Measurements from ENCODE around the gene LDAH. TPM values are rescaled to one million over a fixed set of nuclear protein-coding genes. Genes with fewer than 3 reads are reported as not detected.
"Not testable (repeated sequence)": the region's sequence is repeated elsewhere in the genome, so short reads cannot be mapped to it uniquely, and the experiment has no call there.

Gene LDAH
- total RNA-seq, 1 experiment from 2014 or later, result 30.7 TPM

DNA sequence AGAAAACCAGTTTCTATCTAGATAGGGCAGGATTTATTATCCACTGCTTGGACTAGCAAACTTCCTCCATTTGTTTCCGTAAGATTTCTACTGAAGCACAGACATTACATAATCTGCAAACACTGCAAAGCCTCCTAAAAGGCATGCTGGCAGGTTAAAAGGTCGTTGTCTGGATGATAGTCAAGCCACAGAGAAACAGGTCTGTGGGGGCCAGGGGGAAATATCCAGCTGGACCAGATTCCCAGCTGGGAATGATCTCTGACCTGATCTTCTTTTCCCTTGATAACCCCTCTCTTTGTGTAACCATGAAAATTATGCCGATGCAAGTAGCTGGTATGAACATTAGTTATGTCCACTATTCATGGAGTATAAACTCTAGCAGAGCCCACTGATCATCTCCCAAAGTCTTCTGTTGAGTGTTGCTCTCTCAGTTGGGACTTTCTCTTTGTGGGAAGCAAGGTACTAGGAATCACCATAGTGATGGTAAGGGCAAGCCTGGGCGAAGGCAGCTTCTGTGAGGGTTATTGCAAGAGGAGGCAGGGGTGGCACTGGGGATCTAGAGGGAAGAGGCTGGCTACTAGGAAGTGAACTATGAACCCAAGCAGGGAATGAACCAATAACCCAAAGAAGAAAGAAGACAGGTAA is 94.7 kb downstream of the LDAH start:
- in situ Hi-C loops (cut with HindIII; ENCODE audit: low sequenced_read_pairs), result no loop called here

DNA sequence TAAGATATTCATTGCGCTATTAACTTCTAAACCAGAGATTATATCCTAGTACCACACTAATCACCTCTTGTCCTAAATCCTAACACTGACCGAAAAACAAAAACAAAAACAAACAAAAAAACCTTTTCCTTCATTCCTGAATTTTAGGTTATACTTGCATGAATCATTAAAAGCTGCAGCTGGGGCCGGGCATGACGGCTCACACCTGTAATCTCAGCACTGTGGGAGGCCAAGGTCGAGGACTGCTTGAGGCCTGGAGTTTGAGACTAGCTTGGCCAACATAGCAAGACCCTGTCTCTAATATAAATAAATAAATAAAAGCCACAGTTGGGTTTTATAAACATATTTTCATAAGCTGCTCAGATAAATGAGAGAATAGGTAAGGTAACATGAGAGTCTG is 96.0 kb downstream of the LDAH start:
- DNase-seq (ENCODE audit: low spot score), result no peak
- in situ Hi-C loops (cut with HindIII; ENCODE audit: low sequenced_read_pairs), result no loop called here

More for the DNA sequence above, 94.7 kb downstream of the LDAH start:
- DNase-seq (ENCODE audit: low spot score), result no peak

DNA sequence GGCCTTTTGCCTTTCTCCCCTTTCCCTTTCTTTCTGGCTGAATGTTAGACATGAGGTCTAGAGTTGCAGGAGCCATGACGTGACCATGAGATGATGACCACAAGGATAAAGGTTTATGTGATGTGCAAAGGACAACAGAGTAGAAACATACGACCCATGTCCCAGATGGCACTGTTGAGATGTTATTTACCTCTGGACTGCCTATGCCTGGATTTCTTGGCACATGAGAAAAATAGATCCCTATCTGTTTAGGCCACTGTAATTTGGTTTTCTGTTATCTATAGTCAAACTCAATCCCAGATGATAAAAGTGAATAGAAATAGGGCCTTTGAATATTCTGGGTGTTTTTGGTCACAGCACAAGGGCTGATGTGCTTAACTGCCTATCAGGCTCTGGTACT is 97.1 kb downstream of the LDAH start:
- DNase-seq (ENCODE audit: low spot score), result no peak
- in situ Hi-C loops (cut with HindIII; ENCODE audit: low sequenced_read_pairs), result no loop called here

DNA sequence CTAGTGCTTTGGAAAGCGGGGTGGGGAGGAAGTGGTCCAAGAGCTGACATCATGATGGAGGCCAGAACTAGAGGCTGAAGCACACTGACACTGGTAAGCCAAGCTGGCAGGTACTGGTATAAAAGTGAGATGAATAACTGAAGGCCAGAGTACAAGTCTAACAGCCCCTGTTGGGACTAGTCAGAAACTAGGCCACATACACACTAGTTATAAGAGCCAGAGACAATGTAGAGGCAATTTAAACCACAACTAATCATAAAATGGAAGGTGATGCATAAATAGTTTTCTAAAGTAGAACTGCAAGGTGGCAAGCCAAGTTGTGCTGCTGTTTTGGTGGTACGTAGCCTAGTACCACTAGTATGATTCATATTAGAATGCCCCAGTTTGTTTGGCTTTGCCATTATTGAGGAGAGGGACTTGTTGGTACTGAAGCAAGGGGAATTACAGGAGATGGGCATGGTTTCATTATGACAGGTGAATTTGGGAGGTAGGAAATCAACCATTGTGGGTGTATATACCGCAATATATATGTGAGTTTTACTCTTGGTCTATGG is 98.3 kb downstream of the LDAH start:
- no peak for DNase-seq (ENCODE audit: low spot score)
- in situ Hi-C loops (cut with HindIII; ENCODE audit: low sequenced_read_pairs), result no loop called here

DNA sequence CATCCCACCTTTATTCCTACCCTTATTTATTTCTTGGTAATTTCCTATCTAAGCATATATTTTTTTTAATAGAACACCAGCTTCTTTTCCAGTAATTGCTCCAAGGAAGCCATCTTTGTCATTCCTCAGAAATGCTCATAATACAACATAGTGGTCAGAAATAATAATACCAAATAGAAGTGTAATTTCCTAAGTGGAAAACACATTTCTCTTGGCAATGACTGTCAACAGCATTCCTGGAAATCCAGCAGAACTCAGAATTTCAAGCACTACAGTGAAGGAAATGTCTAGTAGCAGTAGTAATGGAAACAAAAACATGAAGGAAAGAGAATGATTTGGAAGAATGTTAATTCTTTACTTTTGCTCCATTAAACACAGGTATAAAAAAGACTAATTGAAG is 99.4 kb downstream of the LDAH start:
- DNase-seq (ENCODE audit: low spot score), result no peak
- in situ Hi-C loops (cut with HindIII; ENCODE audit: low sequenced_read_pairs), result no loop called here

DNA sequence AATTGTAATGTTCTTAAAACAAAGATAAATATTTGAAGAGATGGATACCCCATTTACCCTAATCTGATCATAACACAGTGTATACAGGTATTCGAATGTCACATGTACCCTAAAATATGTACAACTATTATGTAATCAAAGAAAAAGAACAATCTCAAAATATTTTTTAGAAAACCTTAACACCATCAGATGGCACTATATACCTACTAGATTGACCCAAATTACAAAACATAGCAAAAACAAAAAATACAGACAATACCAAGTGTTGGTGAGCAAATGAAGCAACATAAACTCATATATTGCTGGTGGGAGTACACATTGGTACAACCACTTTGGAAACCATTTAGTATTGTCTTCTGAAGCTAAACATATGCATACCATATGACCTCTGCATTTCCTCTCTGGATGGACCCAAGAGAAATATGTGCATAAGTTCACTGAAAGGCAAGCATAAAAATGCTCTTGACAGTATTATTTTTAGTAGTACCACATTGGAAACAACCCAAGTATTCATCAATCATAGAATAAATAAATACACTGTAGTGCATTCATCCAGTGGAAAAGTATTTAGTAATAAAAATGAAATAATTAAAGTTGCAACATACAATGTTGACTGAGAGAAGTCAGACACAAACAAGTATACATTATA is 100.2 kb downstream of the LDAH start:
- DNase-seq (ENCODE audit: low spot score), result no peak
- in situ Hi-C loops (cut with HindIII; ENCODE audit: low sequenced_read_pairs), result no loop called here

DNA sequence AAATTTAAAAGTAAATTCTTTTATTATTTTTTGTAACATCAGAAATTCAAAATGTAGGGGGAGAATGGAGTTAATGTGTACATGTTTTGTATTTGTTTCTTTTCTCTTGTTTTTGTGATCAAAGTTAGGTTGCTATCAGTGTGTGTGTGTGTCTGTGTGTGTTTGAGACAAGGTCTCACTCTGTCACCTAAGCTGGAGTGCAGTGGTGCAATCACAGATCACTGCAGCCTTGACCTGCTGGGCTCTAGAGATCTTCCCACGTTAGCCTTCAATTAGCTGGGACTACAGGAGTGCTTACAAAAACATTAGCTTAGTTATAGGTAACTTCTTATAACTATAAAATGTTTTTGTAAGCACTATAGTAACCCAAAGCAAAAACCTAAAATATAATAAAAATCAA is 105.3 kb downstream of the LDAH start:
- in situ Hi-C loops (cut with HindIII; ENCODE audit: low sequenced_read_pairs), result no loop called here
- no peak for DNase-seq (ENCODE audit: low spot score)

DNA sequence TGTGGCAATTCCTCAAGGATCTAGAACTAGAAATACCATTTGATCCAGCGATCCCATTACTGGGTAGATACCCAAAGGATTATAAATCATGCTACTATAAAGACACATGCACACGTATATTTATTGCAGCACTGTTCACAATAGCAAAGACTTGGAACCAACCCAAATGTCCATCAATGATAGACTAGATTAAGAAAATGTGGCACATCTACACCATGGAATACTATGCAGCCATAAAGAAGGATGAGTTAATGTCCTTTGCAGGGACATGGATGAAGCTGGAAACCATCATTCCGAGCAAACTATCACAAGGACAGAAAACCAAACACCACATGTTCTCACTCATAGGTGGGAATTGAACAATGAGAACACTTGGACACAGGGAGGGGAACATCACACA is 106.7 kb downstream of the LDAH start:
- DNase-seq (ENCODE audit: low spot score), result not testable (repeated sequence)

DNA sequence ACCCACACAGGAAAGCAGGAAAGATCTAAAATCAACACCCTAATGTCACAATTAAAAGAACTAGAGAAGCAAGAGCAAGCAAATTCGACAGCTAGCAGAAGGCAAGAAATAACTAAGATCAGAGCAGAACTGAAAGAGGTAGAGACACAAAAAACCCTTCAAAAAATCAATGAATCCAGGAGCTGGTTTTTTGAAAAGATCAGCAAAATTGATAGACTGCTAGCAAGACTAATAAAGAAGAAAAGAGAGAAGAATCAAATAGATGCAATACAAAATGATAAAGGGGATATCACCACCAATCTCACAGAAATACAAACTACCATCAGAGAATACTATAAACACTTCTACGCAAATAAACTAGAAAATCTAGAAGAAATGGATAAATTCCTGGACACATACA is 108.5 kb downstream of the LDAH start:
- in situ Hi-C loops (cut with HindIII; ENCODE audit: low sequenced_read_pairs); DNase-seq (ENCODE audit: low spot score): not testable (repeated sequence)

More for the DNA sequence above, 106.7 kb downstream of the LDAH start:
- in situ Hi-C loops (cut with HindIII; ENCODE audit: low sequenced_read_pairs), result not testable (repeated sequence)

DNA sequence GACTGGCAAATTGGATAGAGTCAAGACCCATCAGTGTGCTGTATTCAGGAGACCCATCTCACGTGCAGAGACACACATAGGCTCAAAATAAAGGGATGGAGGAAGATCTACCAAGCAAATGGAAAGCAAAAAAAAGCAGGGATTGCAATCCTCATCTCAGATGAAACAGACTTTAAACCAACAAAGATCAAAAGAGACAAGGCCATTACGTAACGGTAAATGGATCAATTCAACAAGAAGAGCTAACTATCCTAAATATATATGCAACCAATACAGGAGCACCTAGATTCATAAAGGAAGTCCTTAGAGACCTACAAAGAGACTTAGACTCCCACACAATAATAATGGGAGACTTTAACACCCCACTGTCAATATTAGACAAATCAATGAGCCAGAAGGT is 109.3 kb downstream of the LDAH start:
- DNase-seq (ENCODE audit: low spot score); in situ Hi-C loops (cut with HindIII; ENCODE audit: low sequenced_read_pairs): not testable (repeated sequence)

DNA sequence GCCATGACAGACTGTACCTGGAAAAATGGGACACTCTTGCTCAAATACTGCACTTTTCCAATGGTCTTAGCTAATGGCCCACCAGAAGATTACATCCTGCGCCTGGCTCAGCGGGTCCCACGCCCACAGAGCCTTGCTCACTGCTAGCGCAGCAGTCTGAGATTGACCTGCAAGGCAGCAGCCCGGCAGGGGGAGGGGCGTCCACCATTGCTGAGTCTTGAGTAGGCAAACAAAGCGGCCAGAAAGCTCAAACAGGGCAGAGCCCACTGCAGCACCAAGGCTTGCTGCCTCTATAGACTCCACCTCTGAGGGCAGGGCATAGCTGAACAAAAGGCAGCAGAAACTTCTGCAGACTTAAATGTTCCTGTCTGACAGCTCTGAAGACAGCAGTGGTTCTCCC is 111.3 kb downstream of the LDAH start:
- in situ Hi-C loops (cut with HindIII; ENCODE audit: low sequenced_read_pairs), result not testable (repeated sequence)

DNA sequence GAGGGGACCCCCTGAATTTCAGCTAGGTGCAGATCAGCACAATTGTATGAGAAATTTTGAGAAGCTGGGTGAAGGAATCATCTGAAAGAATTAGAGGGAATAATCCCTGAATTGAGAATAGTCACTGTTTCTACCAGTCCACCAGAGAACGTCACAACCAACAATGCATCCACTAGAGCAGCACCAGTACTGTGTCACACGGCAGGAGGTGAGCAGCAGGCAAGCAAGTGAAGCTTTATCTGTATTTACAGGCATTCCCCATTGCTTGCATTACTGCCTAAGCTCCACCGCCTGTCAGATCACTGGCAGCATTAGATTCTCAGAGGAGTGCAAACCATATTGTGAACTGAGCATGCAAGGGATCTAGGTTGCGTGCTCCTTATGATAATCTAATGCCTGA is 115.3 kb downstream of the LDAH start:
- in situ Hi-C loops (cut with HindIII; ENCODE audit: low sequenced_read_pairs), result no loop called here

More for the DNA sequence above, 111.3 kb downstream of the LDAH start:
- DNase-seq (ENCODE audit: low spot score), result not testable (repeated sequence)

DNA sequence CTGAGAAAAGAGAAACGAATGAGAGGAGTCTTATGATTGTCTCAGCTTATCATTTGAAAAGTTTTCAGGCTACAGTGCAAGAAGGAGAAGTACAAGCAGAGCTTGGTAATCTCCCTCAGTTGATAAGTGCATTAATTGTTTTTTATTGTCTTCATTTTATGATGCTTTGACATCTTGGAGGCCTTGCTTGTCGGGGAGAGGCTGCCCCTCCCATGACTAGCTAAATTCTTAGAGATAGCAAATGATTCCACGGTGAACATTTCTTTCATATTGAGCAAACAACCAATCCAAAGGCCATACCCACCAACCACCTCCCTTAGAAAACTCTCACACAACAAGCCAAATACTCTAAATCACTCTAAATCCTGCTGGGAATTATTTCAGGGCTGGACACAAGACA is 116.1 kb downstream of the LDAH start:
- in situ Hi-C loops (cut with HindIII; ENCODE audit: low sequenced_read_pairs), result no loop called here
- DNase-seq (ENCODE audit: low spot score), result no peak

More for the DNA sequence above, 115.3 kb downstream of the LDAH start:
- no peak for DNase-seq (ENCODE audit: low spot score)

DNA sequence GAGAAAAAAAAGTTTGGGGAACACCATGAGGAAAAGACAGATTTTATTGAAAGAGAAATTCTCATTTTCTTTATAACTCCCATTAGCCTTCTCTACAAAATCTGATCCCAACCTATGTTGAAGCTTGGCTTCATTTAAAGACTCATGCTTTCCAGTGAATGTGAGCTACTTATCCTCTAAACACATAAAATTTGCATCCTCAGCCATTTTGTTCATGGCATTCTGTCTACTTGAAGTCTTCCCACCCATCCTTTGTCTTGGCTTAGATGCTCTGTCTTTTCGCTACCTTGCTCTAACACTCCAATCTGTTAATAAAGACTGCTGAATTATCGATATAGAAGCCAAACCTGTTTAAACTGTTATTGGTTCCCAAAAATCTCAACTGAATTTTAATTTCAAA is 116.7 kb downstream of the LDAH start:
- no peak for DNase-seq (ENCODE audit: low spot score)
- in situ Hi-C loops (cut with HindIII; ENCODE audit: low sequenced_read_pairs), result no loop called here

DNA sequence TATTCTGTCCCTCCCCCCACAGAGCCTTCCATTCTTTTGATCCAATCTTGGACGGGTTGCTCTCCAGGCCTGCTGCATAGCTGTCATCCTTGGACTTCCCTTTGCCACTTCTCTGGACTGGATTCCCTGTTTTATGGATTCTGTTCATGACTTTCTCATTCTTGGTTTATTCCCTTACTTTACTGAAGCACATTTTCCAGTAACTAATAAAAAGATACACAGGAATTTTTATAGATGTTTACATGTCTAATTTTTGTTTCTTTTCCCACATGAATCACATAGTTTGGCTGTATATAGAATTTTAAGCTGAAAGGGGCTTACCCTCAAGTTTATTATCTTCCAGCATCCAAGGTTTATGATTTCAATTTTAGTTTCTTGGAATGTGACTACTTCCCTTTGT is 118.0 kb downstream of the LDAH start:
- in situ Hi-C loops (cut with HindIII; ENCODE audit: low sequenced_read_pairs), result no loop called here
- DNase-seq (ENCODE audit: low spot score), result no peak

DNA sequence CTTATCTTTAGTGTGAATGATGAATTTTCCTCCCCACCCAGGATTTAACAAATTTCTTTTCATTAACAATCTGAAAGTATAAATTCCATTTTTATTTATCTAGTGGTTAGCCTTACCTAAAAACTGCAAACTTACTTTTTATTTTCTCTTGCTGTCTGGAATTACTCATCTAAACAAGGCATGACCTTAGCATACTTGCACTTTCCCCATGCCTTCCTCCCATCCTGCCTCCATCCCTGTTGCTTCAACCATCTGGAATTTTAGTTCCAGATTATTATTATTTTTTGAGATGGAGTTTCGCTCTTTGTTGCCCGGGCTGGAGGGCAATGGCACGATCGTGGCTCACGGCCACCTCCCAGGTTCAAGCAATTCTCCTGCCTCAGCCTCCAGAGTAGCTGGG is 120.3 kb downstream of the LDAH start:
- in situ Hi-C loops (cut with HindIII; ENCODE audit: low sequenced_read_pairs), result no loop called here
- no peak for DNase-seq (ENCODE audit: low spot score)

DNA sequence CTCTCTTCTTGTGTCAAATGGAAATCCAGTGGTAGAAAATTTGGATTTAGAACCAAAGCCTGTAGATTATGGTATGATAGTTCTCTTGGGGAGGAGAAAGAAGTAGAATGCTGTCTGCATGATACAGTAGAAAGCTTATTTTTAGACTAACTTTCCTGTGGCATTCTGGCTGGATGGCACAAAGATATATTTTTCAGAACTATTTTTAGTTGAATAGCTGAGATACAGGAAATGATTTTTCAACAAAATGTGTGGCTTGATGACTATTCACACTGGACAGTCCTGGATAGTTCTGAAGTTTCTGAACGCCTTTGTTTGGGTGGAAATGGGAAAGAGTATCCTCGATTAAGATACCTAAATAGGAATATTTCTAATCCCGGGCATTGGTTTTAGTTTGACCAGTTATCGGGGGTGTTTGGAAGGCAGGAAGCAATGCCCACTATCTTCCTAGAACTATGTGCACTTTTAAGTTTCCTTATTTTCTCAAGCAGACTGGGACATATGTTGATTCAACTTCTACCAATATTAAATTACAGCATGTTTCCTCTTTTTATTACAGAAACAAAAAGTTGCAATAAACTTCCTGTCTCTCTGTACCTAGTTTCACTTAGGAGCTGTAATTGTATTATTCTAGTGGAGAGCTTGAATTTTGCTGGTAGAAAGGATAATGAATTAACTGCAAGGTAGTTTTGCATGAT is 123.8 kb downstream of the LDAH start:
- in situ Hi-C loops (cut with HindIII; ENCODE audit: low sequenced_read_pairs), result loop anchor here (25.0 kb wide), 1 partner anchor 263 kb away; no protein-coding TSS in a partner anchor
- DNase-seq (ENCODE audit: low spot score), result no peak

DNA sequence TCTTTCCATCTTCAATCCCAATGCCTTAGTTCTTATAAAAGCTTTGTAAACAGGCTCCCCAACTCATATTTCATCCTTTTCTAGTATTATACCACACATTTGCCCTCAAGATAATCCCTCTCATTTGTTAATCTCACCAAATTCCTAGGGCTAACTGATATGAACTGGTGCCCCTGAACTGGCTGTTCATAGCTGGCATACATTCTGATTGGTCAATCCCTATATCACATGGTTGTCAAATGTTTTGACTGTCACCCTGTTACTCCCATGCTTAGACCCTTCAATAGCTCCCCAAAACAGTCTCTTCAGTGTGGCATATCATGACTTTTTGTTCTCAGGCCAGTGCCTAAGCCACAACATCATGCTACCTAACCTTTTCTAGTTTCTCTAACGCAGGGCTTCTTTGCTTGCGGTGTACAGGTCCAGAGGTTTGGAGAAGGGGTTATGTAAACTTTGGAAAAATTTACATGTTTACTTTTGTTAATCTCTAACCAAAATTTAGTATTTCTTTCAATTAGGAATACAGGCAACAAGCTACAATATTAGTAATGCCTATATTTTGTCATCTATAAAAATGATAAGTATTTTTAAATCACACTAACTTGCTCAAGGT is 125.5 kb downstream of the LDAH start:
- no peak for DNase-seq (ENCODE audit: low spot score)
- in situ Hi-C loops (cut with HindIII; ENCODE audit: low sequenced_read_pairs), result loop anchor here (25.0 kb wide), 1 partner anchor 265 kb away; no protein-coding TSS in a partner anchor

DNA sequence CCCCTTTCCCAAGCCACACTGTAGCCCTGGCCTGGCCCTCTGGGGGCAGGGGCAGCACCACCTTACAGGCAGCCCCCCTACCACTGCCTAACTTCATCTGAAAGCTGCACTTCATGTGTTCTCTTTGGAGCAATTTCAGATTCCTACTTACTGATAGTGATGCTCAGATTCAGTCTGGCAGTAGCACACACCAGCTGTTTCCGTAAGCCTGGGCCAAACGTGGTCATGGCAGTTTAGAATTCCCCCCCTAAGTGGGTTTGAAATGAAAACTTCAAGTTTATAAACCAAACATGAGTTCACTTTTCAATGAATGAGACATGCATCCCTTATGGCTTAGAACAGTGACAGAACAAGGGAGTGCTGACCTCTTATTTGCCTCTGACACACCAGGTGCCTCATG is 126.5 kb downstream of the LDAH start:
- in situ Hi-C loops (cut with HindIII; ENCODE audit: low sequenced_read_pairs), result loop anchor here (25.0 kb wide), 1 partner anchor 266 kb away; no protein-coding TSS in a partner anchor
- no peak for DNase-seq (ENCODE audit: low spot score)

Data from G401 (cell line).